Measurements from ENCODE around the gene WIF1.

WIF1 gene

GRCh38 chr12:65019696-65020234 is 101.3 kb downstream of the WIF1 start:
- DNase-seq = no peak

- no peak for DNase-seq
Observed at GRCh38 chr12:65016881-65017650, 104.0 kb downstream of the WIF1 start.

GRCh38 chr12:65015850-65016249 is 105.3 kb downstream of the WIF1 start:
- no peak for DNase-seq

GRCh38 chr12:65014504-65015271 is 106.4 kb downstream of the WIF1 start:
- DNase-seq = no peak

GRCh38 chr12:65010437-65010836 is 110.7 kb downstream of the WIF1 start:
- DNase-seq = no peak

GRCh38 chr12:65005716-65006115 is 115.4 kb downstream of the WIF1 start:
- DNase-seq = no peak

GRCh38 chr12:65004270-65004669 is 116.8 kb downstream of the WIF1 start:
- no peak for DNase-seq
